HepG2 (cell line): Measurements from ENCODE around the gene C1QTNF5. TPM values are rescaled to one million over a fixed set of nuclear protein-coding genes. Genes with fewer than 3 reads are reported as not detected.

Experiments
- CSRNP2 ChIP-seq: sonication (generic); formaldehyde crosslinking; conservative IDR thresholded peaks from 2 replicates; pipeline ENCODE4 v1.8.0; 2022; ENCODE audit warnings: low read depth, missing genetic modification reagents
- EHMT2 ChIP-seq: fragments of 200-600 bp; sonication (generic); IDR thresholded peaks from 2 replicates; pipeline ENCODE4 v1.7.0; 2017; ENCODE audit warnings: antibody characterized with exemption, low read depth, low read length, borderline replicate concordance
- FOXJ3 ChIP-seq: sonication (generic); formaldehyde crosslinking; IDR thresholded peaks from 2 replicates; pipeline ENCODE4 v1.4.0; 2020; ENCODE audit warnings: missing genetic modification reagents, mild to moderate bottlenecking, borderline replicate concordance
- KIAA2018 ChIP-seq: sonication (generic); formaldehyde crosslinking; IDR thresholded peaks from 2 replicates; pipeline ENCODE4 v1.5.0; 2020; ENCODE audit warnings: mild to moderate bottlenecking, missing genetic modification reagents, borderline replicate concordance
- NCOA1 ChIP-seq: sonication (generic); formaldehyde crosslinking; IDR thresholded peaks from 2 replicates; pipeline ENCODE4 v1.9.0; 2021; ENCODE audit warnings: missing genetic modification reagents
- NKX3-1 ChIP-seq: sonication (generic); formaldehyde crosslinking; IDR thresholded peaks from 2 replicates; pipeline ENCODE4 v1.5.0; 2020; ENCODE audit warnings: missing genetic modification reagents
- PCBP2 ChIP-seq: fragments of 200-400 bp; formaldehyde crosslinking; optimal IDR thresholded peaks from 2 replicates; pipeline ENCODE3; 2018; ENCODE audit warnings: low read length, low read depth; ENCODE audit not compliant: poor library complexity, severe bottlenecking
- RFX1 ChIP-seq: fragments of 450-650 bp; IDR thresholded peaks from 2 replicates; pipeline ENCODE4 v1.6.1; 2017
- SATB2 ChIP-seq: sonication (generic); formaldehyde crosslinking; IDR thresholded peaks from 2 replicates; pipeline ENCODE4 v1.5.0; 2020; ENCODE audit warnings: missing genetic modification reagents
- SOX13 ChIP-seq, 3 experiments: fragments of 450-650 bp in 1 of 3; sonication (generic) in 1 of 3; formaldehyde crosslinking in 1 of 3; IDR thresholded peaks in 2 of 3; conservative IDR thresholded peaks in 1 of 3; 2 replicates each; pipeline versions ENCODE4 v1.5.0 to v1.6.1; 2016 to 2020; ENCODE audit warnings: antibody characterized with exemption in 1 of 3, mild to moderate bottlenecking in 1 of 3, missing compliant biosample characterization in 1 of 3, missing genetic modification reagents in 1 of 3, moderate library complexity in 1 of 3
- SRSF1 ChIP-seq: fragments of 200-400 bp; formaldehyde crosslinking; optimal IDR thresholded peaks from 2 replicates; pipeline ENCODE3; 2017; ENCODE audit warnings: mild to moderate bottlenecking, low read depth, low read length, moderate library complexity
- ZKSCAN5 ChIP-seq: sonication (generic); formaldehyde crosslinking; IDR thresholded peaks from 2 replicates; pipeline ENCODE4 v1.5.1; 2020; ENCODE audit warnings: mild to moderate bottlenecking, missing genetic modification reagents
- ZNF367 ChIP-seq: sonication (generic); formaldehyde crosslinking; IDR thresholded peaks from 2 replicates; pipeline ENCODE4 v1.4.0; 2020; ENCODE audit warnings: missing genetic modification reagents, borderline replicate concordance
- ZNF530 ChIP-seq: sonication (generic); formaldehyde crosslinking; IDR thresholded peaks from 2 replicates; pipeline ENCODE4 v1.5.0; 2020; ENCODE audit warnings: low read depth, mild to moderate bottlenecking, missing genetic modification reagents
- ZNF543 ChIP-seq: sonication (generic); formaldehyde crosslinking; IDR thresholded peaks from 2 replicates; pipeline ENCODE4 v1.4.0; 2020; ENCODE audit warnings: mild to moderate bottlenecking, missing genetic modification reagents
- ZNF547 ChIP-seq: sonication (generic); formaldehyde crosslinking; IDR thresholded peaks from 2 replicates; pipeline ENCODE4 v1.5.1; 2020; ENCODE audit warnings: mild to moderate bottlenecking, missing genetic modification reagents
- ZNF784 ChIP-seq: sonication (generic); formaldehyde crosslinking; IDR thresholded peaks from 2 replicates; pipeline ENCODE4 v1.5.1; 2020; ENCODE audit warnings: missing genetic modification reagents, mild to moderate bottlenecking, borderline replicate concordance
- ZNF879 ChIP-seq: sonication (generic); formaldehyde crosslinking; IDR thresholded peaks from 2 replicates; pipeline ENCODE4 v1.8.1; 2023; ENCODE audit warnings: missing genetic modification reagents
- polyA plus RNA-seq, 8 experiments: library from polyadenylated mRNA; depleted of rRNA in 3 of 8; stranded (reverse) in 7 of 8; unstranded in 1 of 8; fragments of >200 nt; fragmentation: Illumina TruSeq in 4 of 8; extraction: Trizol in 4 of 8; gene quantifications; 2 replicates each; pipeline versions ENCODE4 v1.2.1 to v1.2.3, GENCODE V29; 2011 to 2016; ENCODE audit warnings: low read depth in 4 of 8, missing spikeins in 1 of 8, mixed read lengths in 1 of 8; ENCODE audit not compliant: insufficient read depth in 1 of 8
- total RNA-seq, 5 experiments: library from RNA; depleted of rRNA; stranded (reverse); fragments of >200 nt; fragmentation: Illumina TruSeq; extraction: Trizol; gene quantifications; 2 replicates each; pipeline ENCODE4 v1.2.3, GENCODE V29; 2016; ENCODE audit warnings: low read depth in 1 of 5

Gene C1QTNF5
- total and polyA plus RNA-seq, 2 of the 13 experiments (the other 11 are each of a cell fraction or from before 2014, with no cell fraction given) = 0.86 to 1.2 TPM

GRCh38 chr11:119376197-119376847 lies 35.6 kb upstream of the C1QTNF5 start (continued):
- no peak for TF ChIP-seq SOX13 (IDR thresholded peaks at IDR 0.05)
- TF ChIP-seq SOX13 (CRISPR knock-in tag; conservative IDR thresholded peaks at IDR 0.05 in 1 of 2, IDR thresholded peaks at IDR 0.05 in 1 of 2) = peak in 1 of 2 experiments; percentile 74; a peak in 2 of 4 replicates
- no peak for TF ChIP-seq EHMT2
- TF ChIP-seq RFX1 = peak; percentile 77
- TF ChIP-seq NKX3-1 (CRISPR knock-in tag) = no peak
- no peak for TF ChIP-seq ZNF547 (CRISPR knock-in tag)
- TF ChIP-seq SRSF1 = peak; percentile 55
- TF ChIP-seq SATB2 (CRISPR knock-in tag) = no peak
- TF ChIP-seq NCOA1 (CRISPR knock-in tag) = no peak
- TF ChIP-seq ZNF543 (CRISPR knock-in tag) = 0 out of 2 replicates have a peak, but pooled peaks have one; percentile 32
- no peak for TF ChIP-seq ZKSCAN5 (CRISPR knock-in tag)
- no peak for TF ChIP-seq CSRNP2 (CRISPR knock-in tag)
- TF ChIP-seq ZNF367 (CRISPR knock-in tag) = no peak
- peak; percentile 74; the same call in 1 of the 2 replicates for TF ChIP-seq FOXJ3 (CRISPR knock-in tag)
- TF ChIP-seq ZNF784 (CRISPR knock-in tag) = no peak
- no peak for TF ChIP-seq PCBP2
- no peak for TF ChIP-seq ZNF530 (CRISPR knock-in tag)
- no peak for TF ChIP-seq KIAA2018 (CRISPR knock-in tag)
- TF ChIP-seq ZNF879 (CRISPR knock-in tag) = no peak
